ENCODE results near the gene CFAP54.

Gene CFAP54

GRCh38 chr12:96770219-96771102 is 281.1 kb downstream of the CFAP54 start:
- no peak for DNase-seq

- DNase-seq, result no peak
Observed at GRCh38 chr12:96773031-96773430, 283.7 kb downstream of the CFAP54 start.

DNA sequence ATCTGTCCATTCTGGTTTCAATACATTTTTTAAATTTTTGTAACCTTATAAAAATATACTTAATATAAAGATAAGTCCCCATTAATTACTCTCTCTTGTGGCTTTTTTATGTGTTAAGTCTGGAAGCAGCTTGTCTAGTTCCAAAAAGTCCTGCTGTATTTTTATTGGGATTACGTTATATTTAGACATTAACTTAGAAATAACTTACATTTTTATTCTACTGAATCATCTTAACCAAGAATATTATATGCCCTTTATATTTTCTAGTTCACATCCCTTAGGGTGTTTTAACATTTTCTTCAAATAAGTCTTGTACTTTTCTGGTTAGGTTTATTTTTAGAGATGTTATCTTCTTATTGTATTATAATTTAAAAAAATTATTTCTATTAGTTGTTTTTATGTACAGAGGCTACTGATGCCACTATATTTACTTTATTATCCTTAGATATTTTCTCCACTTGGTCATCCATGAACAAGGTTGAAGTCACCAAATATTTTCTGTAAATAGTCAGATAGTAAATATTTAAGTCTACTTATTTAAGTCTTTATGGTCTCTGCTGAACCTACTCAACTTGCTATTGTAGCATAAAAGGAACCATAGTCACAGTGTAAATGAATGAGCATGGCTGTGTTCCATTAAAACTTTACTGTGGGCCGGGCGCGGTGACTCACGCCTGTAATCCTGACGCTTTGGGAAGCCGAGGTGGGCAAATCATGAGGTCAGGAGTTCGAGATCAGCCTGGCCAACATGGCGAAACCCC is 285.3 kb downstream of the CFAP54 start:
- DNase-seq, result no peak

GRCh38 chr12:96776908-96777307 is 287.5 kb downstream of the CFAP54 start:
- no peak for DNase-seq

GRCh38 chr12:96780330-96780729 is 291.0 kb downstream of the CFAP54 start:
- DNase-seq, result no peak

DNA sequence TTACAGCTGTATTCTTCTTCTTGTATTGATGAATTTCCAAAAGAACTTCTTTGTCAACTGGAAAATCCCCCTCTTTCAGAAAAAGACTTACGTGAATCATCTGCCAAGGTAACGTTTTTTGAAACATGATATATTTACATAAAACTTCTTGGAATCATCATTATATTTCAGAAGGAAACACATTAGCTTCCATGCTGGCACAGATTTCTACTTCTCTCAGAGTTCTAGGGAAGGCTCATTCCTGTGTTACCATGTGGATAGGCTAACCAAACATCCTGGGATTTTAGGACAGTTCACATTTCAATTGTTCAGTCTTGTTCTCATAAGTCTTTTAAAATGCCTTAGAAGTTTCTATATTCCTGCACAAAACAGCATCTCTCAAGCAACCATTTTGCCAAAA is 297.4 kb downstream of the CFAP54 start:
- DNase-seq, result no peak

- no peak for DNase-seq
Observed at GRCh38 chr12:96803969-96804368, 314.6 kb downstream of the CFAP54 start.

DNA sequence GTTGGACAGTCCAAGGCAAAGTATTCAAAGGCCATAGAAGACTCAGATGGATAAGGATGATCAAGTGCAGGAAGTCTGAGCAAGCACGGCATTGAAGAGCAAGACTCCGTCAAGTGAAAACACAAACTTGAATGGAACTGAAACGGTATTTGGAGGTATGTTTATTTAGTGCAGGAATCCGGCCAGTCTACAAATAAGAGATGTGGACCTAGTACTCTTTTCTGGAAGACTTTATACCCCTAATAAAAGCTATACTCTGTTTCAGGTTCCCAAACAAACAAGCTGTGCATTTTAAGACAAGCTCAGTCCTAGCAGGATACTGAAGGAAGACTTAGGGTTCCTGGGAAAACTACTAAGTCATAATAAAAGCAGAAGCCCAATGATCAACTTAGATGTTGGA is 316.9 kb downstream of the CFAP54 start:
- no peak for DNase-seq

DNA sequence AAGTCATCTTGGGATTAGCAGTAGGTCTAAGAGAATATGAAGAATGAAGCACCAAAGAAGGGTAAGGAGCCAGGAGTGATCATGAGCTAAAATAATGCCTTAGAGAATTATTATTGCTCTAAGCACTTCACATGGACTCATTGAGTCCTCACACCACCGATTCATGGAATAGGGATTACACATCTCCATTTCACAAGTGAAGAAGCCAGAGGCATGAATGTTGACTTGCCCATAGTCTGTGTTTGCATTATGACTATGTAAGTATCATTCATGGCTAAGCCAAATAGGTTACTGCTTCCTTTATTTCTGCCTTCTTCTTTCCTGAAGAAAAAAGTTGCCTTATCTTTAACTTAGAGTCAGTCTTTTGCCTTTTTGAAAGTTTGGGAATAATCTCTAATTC is 318.4 kb downstream of the CFAP54 start:
- no peak for DNase-seq

- DNase-seq, result no peak
Observed at GRCh38 chr12:96808587-96808986, 319.2 kb downstream of the CFAP54 start.

DNA sequence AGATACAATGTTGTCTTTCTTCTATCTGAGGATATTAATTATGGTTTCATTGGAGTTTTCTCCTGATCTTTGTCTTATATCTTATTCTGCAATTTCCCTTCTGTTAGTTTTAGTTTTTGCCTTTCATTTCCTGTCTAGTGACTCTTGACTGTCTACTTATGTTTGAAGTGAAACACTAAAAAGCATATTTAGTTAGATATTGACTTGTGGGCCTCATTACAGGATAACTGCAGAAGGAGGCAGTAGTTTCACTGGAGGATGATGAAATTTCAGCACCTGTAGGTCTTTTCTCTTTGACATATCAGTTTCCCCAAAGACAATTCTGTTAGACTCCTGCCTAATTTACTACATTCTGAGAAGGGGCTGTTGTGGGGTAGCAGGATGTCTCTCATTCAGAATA is 320.1 kb downstream of the CFAP54 start:
- no peak for DNase-seq

- DNase-seq, result no peak
Observed at GRCh38 chr12:96810057-96810456, 320.7 kb downstream of the CFAP54 start.

- no peak for DNase-seq
Observed at GRCh38 chr12:96810477-96810876, 321.1 kb downstream of the CFAP54 start.

- DNase-seq, result no peak
Observed at GRCh38 chr12:96811083-96811482, 321.7 kb downstream of the CFAP54 start.

GRCh38 chr12:96812153-96812552 is 322.8 kb downstream of the CFAP54 start:
- no peak for DNase-seq

- no peak for DNase-seq
Observed at GRCh38 chr12:96814200-96814599, 324.8 kb downstream of the CFAP54 start.

- DNase-seq, result no peak
Observed at GRCh38 chr12:96821592-96821991, 332.2 kb downstream of the CFAP54 start.

DNA sequence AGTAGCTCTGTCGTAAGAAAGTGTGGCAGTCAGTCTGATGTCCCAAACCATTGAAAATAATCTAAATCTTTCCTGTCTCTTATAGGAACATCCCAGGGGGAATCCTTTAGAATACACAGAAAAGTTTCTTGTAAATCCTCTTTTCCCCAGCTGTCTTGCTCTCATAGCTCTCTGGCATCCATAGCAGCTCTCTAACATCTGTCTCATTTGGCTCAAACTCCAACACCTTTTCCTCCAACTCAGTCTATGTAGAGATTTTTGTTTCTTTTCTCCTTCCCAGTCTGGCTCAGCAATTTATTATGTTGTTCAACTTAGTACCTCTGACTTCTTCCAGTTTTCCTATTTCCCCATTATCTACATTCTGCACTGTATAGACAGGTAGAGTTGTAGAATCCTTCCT is 333.3 kb downstream of the CFAP54 start:
- DNase-seq, result no peak

- DNase-seq, result no peak
Observed at GRCh38 chr12:96824074-96824837, 334.9 kb downstream of the CFAP54 start.

DNA sequence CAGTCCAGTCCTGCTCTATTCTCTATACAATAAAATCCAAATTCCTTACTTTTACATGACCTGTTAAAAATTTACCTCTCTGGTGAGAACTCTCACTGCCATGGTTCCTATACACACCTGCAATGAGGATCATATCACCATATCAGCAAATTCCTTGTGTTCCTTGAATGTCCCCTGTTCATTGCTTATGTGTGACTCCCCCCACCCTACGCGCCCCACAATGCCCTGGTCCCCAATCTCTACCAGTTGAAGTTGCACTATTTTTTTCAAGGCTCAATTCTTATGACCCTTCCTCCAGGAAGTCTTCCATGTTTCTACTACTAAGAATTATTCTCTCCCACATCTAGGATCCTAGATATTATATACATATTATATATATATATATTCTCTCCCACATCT is 335.5 kb downstream of the CFAP54 start:
- no peak for DNase-seq

GRCh38 chr12:96828169-96828789 is 338.9 kb downstream of the CFAP54 start:
- peak; percentile 8 for DNase-seq

DNA sequence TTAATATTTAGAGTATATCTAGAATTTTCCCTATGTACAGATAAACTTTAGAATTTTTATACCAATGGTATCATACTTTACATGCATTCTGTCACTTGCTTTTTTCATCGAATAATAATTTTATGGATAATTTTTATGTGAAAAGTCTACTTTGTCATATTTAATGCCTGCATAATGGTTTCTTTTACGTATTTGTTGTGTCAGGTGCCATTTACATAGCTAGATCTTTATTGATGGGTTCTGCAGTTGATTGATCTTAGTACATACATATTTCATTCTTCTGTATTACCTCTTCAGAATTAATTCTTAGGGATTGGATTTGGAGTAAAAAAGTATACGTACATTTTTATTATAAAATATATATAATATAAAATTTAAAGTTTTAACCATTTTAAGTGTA is 340.0 kb downstream of the CFAP54 start:
- DNase-seq, result no peak

GRCh38 chr12:96831346-96831745 is 342.0 kb downstream of the CFAP54 start:
- no peak for DNase-seq

Data from stimulated activated CD4-positive, alpha-beta T cell treated with anti-CD3 and anti-CD28 coated beads, Interleukin-1b, Interleukin-23, amount 100 ng/mL, for 48 hours (primary cell).